GM12865 (cell line): ENCODE results near the gene PRAMEF12.
"Not testable (repeated sequence)": the region's sequence is repeated elsewhere in the genome, so short reads cannot be mapped to it uniquely, and the experiment has no call there.

Source experiments
- DNase-seq: peaks from one replicate; pipeline ENCODE4 v3.0.0; 2010; ENCODE audit warnings: low read depth
- H3K4me3 ChIP-seq: 2 replicates; pipeline ENCODE4 v1.5.1; 2011; ENCODE audit warnings: mild to moderate bottlenecking, low read depth, low read length, control low read depth
- TF ChIP-seq, protein P1 (sequence below): IDR thresholded peaks from 2 replicates; pipeline ENCODE4 v1.5.1; 2011; ENCODE audit warnings: low read length, control low read depth, low read depth, inconsistent platforms; ENCODE audit not compliant: insufficient read depth; ENCODE audit errors: missing control alignments

The PRAMEF12 gene

DNA sequence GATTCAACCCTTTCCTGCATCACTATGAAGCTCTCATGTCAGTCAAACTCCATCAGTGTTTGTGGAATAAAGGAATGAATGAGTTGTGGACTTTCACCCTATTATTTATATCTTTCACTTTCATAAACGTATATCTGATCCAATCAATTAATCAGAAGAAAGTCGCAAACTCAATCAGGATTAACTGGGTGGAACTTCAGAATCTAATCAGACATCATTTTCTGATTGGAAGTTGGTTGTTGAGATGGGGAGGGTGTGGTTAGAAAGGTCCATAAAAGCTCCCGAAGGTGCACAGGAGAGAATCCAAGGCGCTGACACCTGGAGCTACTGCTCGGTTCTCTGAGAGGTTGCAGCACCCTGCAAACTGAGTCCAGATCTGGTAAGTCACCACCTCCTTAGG is at the start of gene PRAMEF12:
Gene PRAMEF12 (plus strand): TSS at position 301 of the 400 bp plus-strand sequence. CDS start 1,130 bp downstream, outside the sequence.
- DNase-seq, result no peak
- TF ChIP-seq, protein P1, sequence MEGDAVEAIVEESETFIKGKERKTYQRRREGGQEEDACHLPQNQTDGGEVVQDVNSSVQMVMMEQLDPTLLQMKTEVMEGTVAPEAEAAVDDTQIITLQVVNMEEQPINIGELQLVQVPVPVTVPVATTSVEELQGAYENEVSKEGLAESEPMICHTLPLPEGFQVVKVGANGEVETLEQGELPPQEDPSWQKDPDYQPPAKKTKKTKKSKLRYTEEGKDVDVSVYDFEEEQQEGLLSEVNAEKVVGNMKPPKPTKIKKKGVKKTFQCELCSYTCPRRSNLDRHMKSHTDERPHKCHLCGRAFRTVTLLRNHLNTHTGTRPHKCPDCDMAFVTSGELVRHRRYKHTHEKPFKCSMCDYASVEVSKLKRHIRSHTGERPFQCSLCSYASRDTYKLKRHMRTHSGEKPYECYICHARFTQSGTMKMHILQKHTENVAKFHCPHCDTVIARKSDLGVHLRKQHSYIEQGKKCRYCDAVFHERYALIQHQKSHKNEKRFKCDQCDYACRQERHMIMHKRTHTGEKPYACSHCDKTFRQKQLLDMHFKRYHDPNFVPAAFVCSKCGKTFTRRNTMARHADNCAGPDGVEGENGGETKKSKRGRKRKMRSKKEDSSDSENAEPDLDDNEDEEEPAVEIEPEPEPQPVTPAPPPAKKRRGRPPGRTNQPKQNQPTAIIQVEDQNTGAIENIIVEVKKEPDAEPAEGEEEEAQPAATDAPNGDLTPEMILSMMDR, result no peak
- no peak within 1 kb of the TSS for H3K4me3 ChIP-seq

DNA sequence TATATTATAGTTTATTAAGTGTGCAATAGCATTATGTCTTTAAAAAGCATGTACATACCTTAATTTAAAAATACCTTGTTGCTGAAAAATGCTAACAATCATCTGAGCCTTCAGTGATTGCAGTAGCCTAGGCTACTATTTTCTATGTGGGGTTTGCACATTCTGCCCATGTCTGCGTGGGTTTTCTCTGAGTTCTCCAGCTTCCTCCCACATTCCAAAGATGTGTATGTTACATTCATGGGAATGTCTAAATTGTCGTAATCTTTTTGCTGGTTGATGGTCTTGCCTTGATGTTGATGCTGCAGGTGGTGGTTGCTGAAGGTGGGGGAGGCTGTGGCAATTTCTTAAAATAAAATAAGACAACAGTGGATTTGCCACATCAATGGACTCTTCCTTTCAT is 45.1 kb upstream of the PRAMEF12 start:
- TF ChIP-seq, protein P1, result no peak
- H3K4me3 ChIP-seq, result no peak overlapping the region
- DNase-seq, result no peak

DNA sequence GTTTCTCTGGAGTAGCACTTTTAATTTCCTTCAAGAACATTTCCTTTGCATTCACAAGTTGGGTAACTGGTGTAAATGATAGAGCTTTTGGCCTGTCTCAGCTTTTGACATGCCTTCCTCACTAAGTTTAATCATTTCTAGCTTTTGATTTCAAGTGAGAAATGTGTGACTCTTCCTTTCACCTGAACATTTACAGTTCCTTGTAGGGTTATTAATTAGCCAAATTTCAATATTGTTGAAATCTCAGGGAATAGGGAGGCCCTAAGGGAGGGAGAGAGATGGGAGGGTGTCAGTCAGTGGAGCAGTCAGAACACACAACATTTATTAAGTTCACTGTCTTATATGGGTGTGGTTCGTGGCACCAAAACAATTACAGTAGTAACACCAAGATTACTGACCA is 43.4 kb upstream of the PRAMEF12 start:
- TF ChIP-seq, protein P1, result no peak
- no peak overlapping the region for H3K4me3 ChIP-seq
- DNase-seq, result no peak

DNA sequence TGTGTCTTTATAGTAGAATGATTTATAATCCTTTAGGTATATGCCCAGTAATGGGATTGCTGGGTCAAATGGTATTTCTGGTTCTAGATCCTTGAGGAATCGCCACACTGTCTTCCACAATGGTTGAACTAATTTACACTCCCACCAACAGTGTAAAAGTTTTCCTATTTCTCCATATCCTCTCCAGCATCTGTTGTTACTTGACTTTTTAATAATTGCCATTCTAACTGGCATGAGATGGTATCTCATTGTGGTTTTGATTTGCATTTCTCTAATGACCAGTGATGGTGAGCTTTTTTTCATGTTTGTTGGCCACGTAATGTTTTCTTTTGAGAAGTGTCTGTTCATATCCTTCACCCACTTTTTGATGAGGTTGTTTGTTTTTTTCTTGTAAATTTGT is 42.5 kb upstream of the PRAMEF12 start:
- not testable (repeated sequence) for H3K4me3 ChIP-seq, DNase-seq

DNA sequence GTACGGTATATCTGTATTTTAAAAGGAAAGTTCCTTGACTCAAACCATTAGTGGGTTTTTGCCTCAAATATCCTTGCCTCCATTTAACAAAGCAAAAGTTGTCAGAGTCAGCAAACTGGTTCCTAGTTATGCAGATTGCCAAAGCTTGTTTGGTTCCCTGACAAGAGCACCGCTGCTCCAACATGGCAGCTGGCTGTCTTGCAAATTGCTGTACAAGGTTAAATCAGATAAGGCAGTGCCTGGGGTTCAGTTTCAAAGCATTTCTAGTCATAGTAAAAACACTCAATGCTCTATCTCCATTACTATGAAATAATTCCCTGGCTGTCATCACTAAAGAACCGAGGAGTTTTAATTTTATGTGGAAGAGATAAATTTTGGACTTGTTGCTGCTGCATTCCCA is 38.9 kb upstream of the PRAMEF12 start:
- no peak overlapping the region for H3K4me3 ChIP-seq
- TF ChIP-seq, protein P1, result no peak
- DNase-seq, result no peak

DNA sequence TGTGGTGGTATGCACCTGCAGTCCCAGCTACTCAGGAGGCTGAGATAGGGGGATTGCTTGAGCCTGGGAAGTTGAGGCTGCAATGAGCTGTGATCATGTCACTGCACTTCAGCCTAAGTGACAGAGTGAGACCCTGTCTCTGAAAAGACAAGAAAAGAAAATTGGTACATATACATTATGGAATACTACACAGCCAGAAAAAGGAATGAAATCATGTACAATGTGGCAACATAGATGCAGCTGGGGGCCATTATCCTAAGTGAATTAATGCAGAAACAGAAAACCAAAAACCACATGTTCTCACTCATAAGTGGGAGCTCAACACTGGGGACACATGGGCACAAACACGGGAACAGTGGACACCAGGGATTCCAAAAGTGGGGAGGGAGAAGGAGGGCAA is 34.6 kb upstream of the PRAMEF12 start:
- TF ChIP-seq, protein P1, result no peak
- H3K4me3 ChIP-seq, result no peak overlapping the region
- no peak for DNase-seq

DNA sequence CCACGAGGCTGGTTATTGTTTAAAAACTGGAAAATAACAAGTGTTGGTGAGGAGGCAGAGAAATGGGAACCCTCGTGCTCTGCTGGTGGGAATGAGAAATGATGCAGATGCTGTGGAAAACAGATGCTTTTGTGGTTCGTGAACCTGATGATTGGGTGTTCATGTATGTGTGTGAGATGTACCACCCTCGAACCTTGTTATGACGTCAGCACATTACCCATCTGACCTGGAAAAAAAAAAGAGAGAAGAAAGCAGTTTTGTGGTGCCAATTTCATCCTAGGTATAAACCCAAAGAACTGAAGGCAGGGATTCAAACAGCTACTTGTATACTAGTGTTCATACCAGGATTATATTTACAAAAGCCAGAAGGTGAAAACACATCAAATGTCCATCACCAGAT is 33.9 kb upstream of the PRAMEF12 start:
- H3K4me3 ChIP-seq, result no peak overlapping the region
- TF ChIP-seq, protein P1, result no peak
- DNase-seq, result no peak
